Prostate gland (tissue), 2 donors: ENCODE results near the gene TFAP2A.

ENCODE experiments used
- CTCF ChIP-seq, 4 experiments: fragments of 200-600 bp in 2 of 4; fragments of 450-650 bp in 2 of 4; sonication (generic) in 2 of 4; IDR thresholded peaks; 1 replicate in 3 of 4; 2 replicates in 1 of 4; pipeline ENCODE4 v1.5.1; 2016 to 2019; ENCODE audit warnings: antibody characterized with exemption in 4 of 4, mild to moderate bottlenecking in 2 of 4, moderate library complexity in 2 of 4
- POLR2A ChIP-seq: fragments of 450-650 bp; IDR thresholded peaks from one replicate; pipeline ENCODE4 v1.6.1; 2016; ENCODE audit warnings: antibody characterized with exemption, mild to moderate bottlenecking
- POLR2AphosphoS5 ChIP-seq: sonication (generic); formaldehyde crosslinking; IDR thresholded peaks from one replicate; pipeline ENCODE4 v1.6.1; 2017; ENCODE audit warnings: antibody characterized with exemption

DNA sequence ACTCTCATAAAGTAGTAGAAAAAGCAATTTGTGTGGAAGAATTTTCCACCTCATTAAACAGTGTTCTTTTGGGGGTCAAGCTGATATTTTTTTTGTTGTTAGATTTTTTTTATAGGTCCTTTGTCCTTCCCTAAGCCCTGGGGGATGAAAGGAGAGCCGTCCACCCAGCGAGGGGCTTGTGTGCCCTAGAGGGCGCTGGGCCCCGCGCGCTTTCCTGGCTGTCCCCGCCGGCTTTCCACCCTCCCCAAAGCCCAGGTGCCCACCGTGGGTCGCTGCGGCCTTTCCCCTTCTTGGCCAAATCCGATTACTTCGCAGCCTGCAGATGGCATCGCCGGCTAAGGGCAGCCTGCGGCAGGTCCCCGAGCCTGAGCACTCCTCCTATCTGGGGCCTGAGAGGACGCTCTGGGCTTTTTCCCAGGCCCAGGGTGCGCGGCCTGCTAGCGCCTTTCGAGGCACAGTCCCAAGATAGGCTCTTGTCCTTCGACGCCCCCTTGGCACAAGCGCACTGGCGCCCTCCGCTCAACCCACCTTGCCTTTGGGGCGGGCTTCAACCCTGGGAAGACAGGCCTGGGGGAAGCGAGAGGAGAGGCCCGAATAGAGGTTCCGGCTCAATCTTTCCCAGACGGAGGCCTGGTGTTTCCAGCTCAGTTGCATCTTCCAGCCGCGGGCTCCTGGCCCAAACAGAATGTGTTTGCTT is 33.6 kb downstream of the TFAP2A start:
- no peak for TF ChIP-seq POLR2AphosphoS5
- TF ChIP-seq CTCF (IDR thresholded peaks at IDR 0.05): no peak
- TF ChIP-seq POLR2A: no peak
